Liver (tissue), 9 donors: Measurements from ENCODE around the gene NEK10. TPM values are rescaled to one million over a fixed set of nuclear protein-coding genes. Genes with fewer than 3 reads are reported as not detected.

Experiments
- DNase-seq: peaks from one replicate; pipeline ENCODE4 v3.0.0-alpha.2; 2017; ENCODE audit warnings: low spot score
- H3K27ac ChIP-seq, 2 donors: one replicate each; pipeline ENCODE4 v1.7.0; 2013; ENCODE audit warnings: inconsistent platforms in 2 of 2, low read length in 2 of 2, control low read depth in 1 of 2, low read depth in 1 of 2, mild to moderate bottlenecking in 1 of 2
- H3K27me3 ChIP-seq, 4 donors: one replicate each; pipeline versions ENCODE4 v1.6.1 to v1.7.0; 2013; ENCODE audit warnings: low read length in 3 of 4, inconsistent platforms in 1 of 4, mild to moderate bottlenecking in 1 of 4, moderate library complexity in 1 of 4; ENCODE audit not compliant: control insufficient read depth in 4 of 4, insufficient read depth in 4 of 4
- H3K36me3 ChIP-seq, 4 donors: one replicate each; pipeline versions ENCODE4 v1.6.1 to v1.7.0; 2013; ENCODE audit warnings: low read length in 3 of 4, mild to moderate bottlenecking in 3 of 4, low read depth in 1 of 4, moderate library complexity in 1 of 4; ENCODE audit not compliant: control insufficient read depth in 4 of 4, insufficient read depth in 3 of 4
- H3K4me1 ChIP-seq, 4 donors: one replicate each; pipeline versions ENCODE4 v1.6.1 to v1.7.0; 2013; ENCODE audit warnings: low read length in 3 of 4, mild to moderate bottlenecking in 3 of 4, moderate library complexity in 1 of 4; ENCODE audit not compliant: control insufficient read depth in 4 of 4, insufficient read depth in 4 of 4
- H3K4me3 ChIP-seq, 3 donors: one replicate each; pipeline versions ENCODE4 v1.6.1 to v1.7.0; 2013; ENCODE audit warnings: low read length in 3 of 3, control low read depth in 1 of 3, low read depth in 1 of 3, mild to moderate bottlenecking in 1 of 3
- H3K9ac ChIP-seq, 2 donors: one replicate each; pipeline ENCODE4 v1.7.0; 2013; ENCODE audit warnings: low read length in 2 of 2, mild to moderate bottlenecking in 2 of 2, moderate library complexity in 2 of 2, control low read depth in 1 of 2, low read depth in 1 of 2
- H3K9me3 ChIP-seq, 4 donors: one replicate each; pipeline versions ENCODE4 v1.6.1 to v1.7.0; 2013; ENCODE audit warnings: low read length in 3 of 4; ENCODE audit not compliant: control insufficient read depth in 4 of 4
- EGR1 ChIP-seq, 2 donors: IDR thresholded peaks; 2 replicates each; pipeline ENCODE4 v1.6.1; 2016 to 2018; ENCODE audit warnings: antibody characterized with exemption in 2 of 2, low read depth in 2 of 2
- FOXA1 ChIP-seq: IDR thresholded peaks from 2 replicates; pipeline ENCODE4 v1.6.1; 2016; ENCODE audit warnings: antibody characterized with exemption
- FOXA2 ChIP-seq: IDR thresholded peaks from 2 replicates; pipeline ENCODE4 v1.6.1; 2016; ENCODE audit warnings: antibody characterized with exemption
- GABPA ChIP-seq, 2 donors: IDR thresholded peaks in 1 of 2; conservative IDR thresholded peaks in 1 of 2; 2 replicates each; pipeline ENCODE4 v1.6.1; 2016; ENCODE audit warnings: antibody characterized with exemption in 2 of 2, mild to moderate bottlenecking in 1 of 2, moderate library complexity in 1 of 2
- HNF4A ChIP-seq, 2 donors: conservative IDR thresholded peaks; 2 replicates each; pipeline ENCODE4 v1.6.1; 2016; ENCODE audit warnings: antibody characterized with exemption in 2 of 2, mild to moderate bottlenecking in 2 of 2
- HNF4G ChIP-seq: IDR thresholded peaks from 2 replicates; pipeline ENCODE4 v1.6.1; 2016; ENCODE audit warnings: antibody characterized with exemption
- JUND ChIP-seq, 2 donors: IDR thresholded peaks; 2 replicates each; pipeline ENCODE4 v1.6.1; 2016; ENCODE audit warnings: antibody characterized with exemption in 2 of 2
- NR2F2 ChIP-seq: IDR thresholded peaks from 2 replicates; pipeline ENCODE4 v1.6.1; 2016; ENCODE audit warnings: antibody characterized with exemption
- RAD21 ChIP-seq, 2 donors: IDR thresholded peaks; 2 replicates each; pipeline ENCODE4 v1.6.1; 2016; ENCODE audit warnings: antibody characterized with exemption in 2 of 2, mild to moderate bottlenecking in 2 of 2
- RXRA ChIP-seq, 2 donors: IDR thresholded peaks; 2 replicates each; pipeline ENCODE4 v1.6.1; 2017 to 2018; ENCODE audit warnings: antibody characterized with exemption in 2 of 2, mild to moderate bottlenecking in 1 of 2
- SP1 ChIP-seq: IDR thresholded peaks from 2 replicates; pipeline ENCODE4 v1.6.1; 2018; ENCODE audit warnings: antibody characterized with exemption, mild to moderate bottlenecking
- TAF1 ChIP-seq: conservative IDR thresholded peaks from 2 replicates; pipeline ENCODE4 v1.6.1; 2016; ENCODE audit warnings: antibody characterized with exemption, mild to moderate bottlenecking
- YY1 ChIP-seq: IDR thresholded peaks from 2 replicates; pipeline ENCODE4 v1.6.1; 2016; ENCODE audit warnings: antibody characterized with exemption, mild to moderate bottlenecking
- WGBS: extraction: QIAGEN DNeasy Blood & Tissue Kit; methylation state at CpG from one replicate; pipeline ENCODE4 v1.1.7; 2013; 5-methylcytosine and 5-hydroxymethylcytosine counted together
- polyA plus RNA-seq, 2 donors: library from polyadenylated mRNA; stranded (reverse) in 1 of 2; unstranded in 1 of 2; fragments of 200-250 nt in 1 of 2; fragments of >200 nt in 1 of 2; fragmentation: Nextera tagmentation in 1 of 2; extraction: Ambion mirVana in 1 of 2; gene quantifications; one replicate each; pipeline versions ENCODE4 v1.2.1 to v1.2.3, GENCODE V29; 2013 to 2015
- total RNA-seq, 2 donors: library from RNA; depleted of rRNA; stranded (reverse); fragments of >200 nt; gene quantifications; one replicate each; pipeline ENCODE4 v1.2.3, GENCODE V29; 2014
- TF ChIP-seq, protein P1 (sequence below): fragments of 150-350 bp; IDR thresholded peaks from 2 replicates; pipeline ENCODE4 v1.5.1; 2017; ENCODE audit warnings: improper control_type of control experiment, low read depth, low read length; ENCODE audit not compliant: missing input control
- TF ChIP-seq, protein P2 (sequence below): IDR thresholded peaks from 2 replicates; pipeline ENCODE4 v1.6.1; 2016; ENCODE audit warnings: antibody characterized with exemption, mild to moderate bottlenecking
- TF ChIP-seq, protein P3 (sequence below): IDR thresholded peaks from 2 replicates; pipeline ENCODE4 v1.6.1; 2016; ENCODE audit warnings: antibody characterized with exemption
- TF ChIP-seq, protein P4 (sequence below): IDR thresholded peaks from 2 replicates; pipeline ENCODE4 v1.6.1; 2016; ENCODE audit warnings: antibody characterized with exemption
- TF ChIP-seq, protein P5 (sequence below): IDR thresholded peaks from 2 replicates; pipeline ENCODE4 v1.6.1; 2016; ENCODE audit warnings: antibody characterized with exemption
- donor health status: healthy.
- donor health status: healthy.
- donor health status: healthy.
- donor health status: healthy.
- donor health status: healthy.

Gene NEK10
- total and polyA plus RNA-seq, 4 donors: 0.23 to 2.1 (median 0.70) TPM; not detected in 1

DNA sequence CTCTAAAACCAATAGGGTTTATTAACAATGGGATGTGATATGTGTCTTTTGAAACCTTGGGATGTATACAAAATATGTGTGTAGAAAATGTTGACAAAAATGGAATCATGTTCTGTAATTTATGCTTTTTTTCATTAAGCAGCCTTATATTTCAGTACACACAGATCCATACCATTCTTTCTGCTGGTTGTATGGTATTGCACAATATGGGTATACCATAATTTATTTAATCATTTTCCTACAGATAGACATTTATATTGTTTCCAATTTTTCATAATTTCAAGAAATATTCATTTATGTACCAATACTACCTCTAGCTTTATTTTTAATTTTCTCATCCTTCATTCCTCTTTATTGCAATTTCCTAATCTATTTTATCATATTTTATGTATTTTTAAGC lies 83.5 kb downstream of the NEK10 start:
- Histone ChIP-seq H3K27ac (no peak overlapping the region), H3K9ac (no peak overlapping the region), H3K4me3 (no peak overlapping the region), H3K36me3 (peaks cover 0 to 2% (median 0%) of the 10 kb centered on the region in 4 donors), H3K4me1 (no peaks in the 10 kb centered on the region), H3K27me3 (no peaks in the 10 kb centered on the region), H3K9me3 (no peaks in the 10 kb centered on the region)
- no peak for DNase-seq
- no peak for TF ChIP-seq JUND (IDR thresholded peaks at IDR 0.05)
- no peak for TF ChIP-seq RAD21 (IDR thresholded peaks at IDR 0.05)
- TF ChIP-seq, protein P1, sequence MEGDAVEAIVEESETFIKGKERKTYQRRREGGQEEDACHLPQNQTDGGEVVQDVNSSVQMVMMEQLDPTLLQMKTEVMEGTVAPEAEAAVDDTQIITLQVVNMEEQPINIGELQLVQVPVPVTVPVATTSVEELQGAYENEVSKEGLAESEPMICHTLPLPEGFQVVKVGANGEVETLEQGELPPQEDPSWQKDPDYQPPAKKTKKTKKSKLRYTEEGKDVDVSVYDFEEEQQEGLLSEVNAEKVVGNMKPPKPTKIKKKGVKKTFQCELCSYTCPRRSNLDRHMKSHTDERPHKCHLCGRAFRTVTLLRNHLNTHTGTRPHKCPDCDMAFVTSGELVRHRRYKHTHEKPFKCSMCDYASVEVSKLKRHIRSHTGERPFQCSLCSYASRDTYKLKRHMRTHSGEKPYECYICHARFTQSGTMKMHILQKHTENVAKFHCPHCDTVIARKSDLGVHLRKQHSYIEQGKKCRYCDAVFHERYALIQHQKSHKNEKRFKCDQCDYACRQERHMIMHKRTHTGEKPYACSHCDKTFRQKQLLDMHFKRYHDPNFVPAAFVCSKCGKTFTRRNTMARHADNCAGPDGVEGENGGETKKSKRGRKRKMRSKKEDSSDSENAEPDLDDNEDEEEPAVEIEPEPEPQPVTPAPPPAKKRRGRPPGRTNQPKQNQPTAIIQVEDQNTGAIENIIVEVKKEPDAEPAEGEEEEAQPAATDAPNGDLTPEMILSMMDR: no peak
- TF ChIP-seq HNF4A (conservative IDR thresholded peaks at IDR 0.05): no peak
- TF ChIP-seq EGR1 (IDR thresholded peaks at IDR 0.05; ENCODE audit: low read depth in 2 of 2): no peak
- no peak for TF ChIP-seq NR2F2
- TF ChIP-seq YY1: no peak
- no peak for TF ChIP-seq FOXA1
- no peak for TF ChIP-seq SP1
- TF ChIP-seq FOXA2: no peak
- no peak for TF ChIP-seq GABPA (IDR thresholded peaks at IDR 0.05 in 1 of 2, conservative IDR thresholded peaks at IDR 0.05 in 1 of 2)
- TF ChIP-seq HNF4G: no peak
- TF ChIP-seq, protein P2, sequence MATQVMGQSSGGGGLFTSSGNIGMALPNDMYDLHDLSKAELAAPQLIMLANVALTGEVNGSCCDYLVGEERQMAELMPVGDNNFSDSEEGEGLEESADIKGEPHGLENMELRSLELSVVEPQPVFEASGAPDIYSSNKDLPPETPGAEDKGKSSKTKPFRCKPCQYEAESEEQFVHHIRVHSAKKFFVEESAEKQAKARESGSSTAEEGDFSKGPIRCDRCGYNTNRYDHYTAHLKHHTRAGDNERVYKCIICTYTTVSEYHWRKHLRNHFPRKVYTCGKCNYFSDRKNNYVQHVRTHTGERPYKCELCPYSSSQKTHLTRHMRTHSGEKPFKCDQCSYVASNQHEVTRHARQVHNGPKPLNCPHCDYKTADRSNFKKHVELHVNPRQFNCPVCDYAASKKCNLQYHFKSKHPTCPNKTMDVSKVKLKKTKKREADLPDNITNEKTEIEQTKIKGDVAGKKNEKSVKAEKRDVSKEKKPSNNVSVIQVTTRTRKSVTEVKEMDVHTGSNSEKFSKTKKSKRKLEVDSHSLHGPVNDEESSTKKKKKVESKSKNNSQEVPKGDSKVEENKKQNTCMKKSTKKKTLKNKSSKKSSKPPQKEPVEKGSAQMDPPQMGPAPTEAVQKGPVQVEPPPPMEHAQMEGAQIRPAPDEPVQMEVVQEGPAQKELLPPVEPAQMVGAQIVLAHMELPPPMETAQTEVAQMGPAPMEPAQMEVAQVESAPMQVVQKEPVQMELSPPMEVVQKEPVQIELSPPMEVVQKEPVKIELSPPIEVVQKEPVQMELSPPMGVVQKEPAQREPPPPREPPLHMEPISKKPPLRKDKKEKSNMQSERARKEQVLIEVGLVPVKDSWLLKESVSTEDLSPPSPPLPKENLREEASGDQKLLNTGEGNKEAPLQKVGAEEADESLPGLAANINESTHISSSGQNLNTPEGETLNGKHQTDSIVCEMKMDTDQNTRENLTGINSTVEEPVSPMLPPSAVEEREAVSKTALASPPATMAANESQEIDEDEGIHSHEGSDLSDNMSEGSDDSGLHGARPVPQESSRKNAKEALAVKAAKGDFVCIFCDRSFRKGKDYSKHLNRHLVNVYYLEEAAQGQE: no peak
- TF ChIP-seq RXRA (IDR thresholded peaks at IDR 0.05): no peak
- no peak for TF ChIP-seq TAF1
- TF ChIP-seq, protein P3, sequence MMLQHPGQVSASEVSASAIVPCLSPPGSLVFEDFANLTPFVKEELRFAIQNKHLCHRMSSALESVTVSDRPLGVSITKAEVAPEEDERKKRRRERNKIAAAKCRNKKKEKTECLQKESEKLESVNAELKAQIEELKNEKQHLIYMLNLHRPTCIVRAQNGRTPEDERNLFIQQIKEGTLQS: no peak

DNA sequence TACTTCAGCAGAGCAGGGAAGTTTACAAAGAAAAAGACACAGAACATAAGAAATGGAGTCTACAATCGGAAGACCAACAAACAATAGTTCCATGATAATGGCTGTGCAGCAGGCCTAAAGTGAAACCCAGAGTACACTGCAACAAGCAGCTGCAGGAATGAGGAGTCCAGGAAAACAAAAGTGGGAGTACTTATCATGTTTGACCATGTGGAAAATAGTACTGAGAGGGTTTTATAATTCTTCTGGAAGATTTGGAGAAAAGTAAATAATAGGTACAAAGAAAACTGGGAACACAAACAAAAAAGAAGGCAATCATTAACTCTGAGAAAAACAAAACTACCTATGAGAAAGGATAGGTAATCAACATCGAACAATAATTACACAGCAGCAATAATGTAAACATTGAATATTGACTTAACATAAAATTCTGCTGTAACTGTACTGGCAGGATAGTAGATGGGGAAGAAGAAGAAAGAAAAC lies 87.5 kb downstream of the NEK10 start:
- H3K27me3 ChIP-seq: no peaks in the 10 kb centered on the region
- peaks cover 0 to 15% (median 6%) of the 10 kb centered on the region in 4 donors for H3K4me1 ChIP-seq
- H3K9me3 ChIP-seq: no peaks in the 10 kb centered on the region
- no peaks in the 10 kb centered on the region for H3K36me3 ChIP-seq
- H3K9ac ChIP-seq: no peak overlapping the region
- H3K27ac ChIP-seq: no peak overlapping the region
- no peak overlapping the region for H3K4me3 ChIP-seq
- WGBS: 54% methylated on average over 2 of the region's 2 CpGs
- no peak for DNase-seq
- TF ChIP-seq TAF1: no peak
- TF ChIP-seq FOXA1: no peak
- peak; percentile 30 for TF ChIP-seq FOXA2
- TF ChIP-seq, protein P4, sequence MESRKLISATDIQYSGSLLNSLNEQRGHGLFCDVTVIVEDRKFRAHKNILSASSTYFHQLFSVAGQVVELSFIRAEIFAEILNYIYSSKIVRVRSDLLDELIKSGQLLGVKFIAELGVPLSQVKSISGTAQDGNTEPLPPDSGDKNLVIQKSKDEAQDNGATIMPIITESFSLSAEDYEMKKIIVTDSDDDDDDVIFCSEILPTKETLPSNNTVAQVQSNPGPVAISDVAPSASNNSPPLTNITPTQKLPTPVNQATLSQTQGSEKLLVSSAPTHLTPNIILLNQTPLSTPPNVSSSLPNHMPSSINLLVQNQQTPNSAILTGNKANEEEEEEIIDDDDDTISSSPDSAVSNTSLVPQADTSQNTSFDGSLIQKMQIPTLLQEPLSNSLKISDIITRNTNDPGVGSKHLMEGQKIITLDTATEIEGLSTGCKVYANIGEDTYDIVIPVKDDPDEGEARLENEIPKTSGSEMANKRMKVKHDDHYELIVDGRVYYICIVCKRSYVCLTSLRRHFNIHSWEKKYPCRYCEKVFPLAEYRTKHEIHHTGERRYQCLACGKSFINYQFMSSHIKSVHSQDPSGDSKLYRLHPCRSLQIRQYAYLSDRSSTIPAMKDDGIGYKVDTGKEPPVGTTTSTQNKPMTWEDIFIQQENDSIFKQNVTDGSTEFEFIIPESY: no peak
- TF ChIP-seq HNF4G: no peak
- TF ChIP-seq HNF4A (conservative IDR thresholded peaks at IDR 0.05): peak in 1 of 2 donors; percentile 41
- TF ChIP-seq, protein P5, sequence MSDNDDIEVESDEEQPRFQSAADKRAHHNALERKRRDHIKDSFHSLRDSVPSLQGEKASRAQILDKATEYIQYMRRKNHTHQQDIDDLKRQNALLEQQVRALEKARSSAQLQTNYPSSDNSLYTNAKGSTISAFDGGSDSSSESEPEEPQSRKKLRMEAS: no peak
- TF ChIP-seq RAD21 (IDR thresholded peaks at IDR 0.05): peak in 1 of 2 donors; percentile 16
- TF ChIP-seq, protein P1: no peak
- TF ChIP-seq, protein P2: no peak
- no peak for TF ChIP-seq JUND (IDR thresholded peaks at IDR 0.05)
- peak; percentile 52 for TF ChIP-seq YY1
- TF ChIP-seq RXRA (IDR thresholded peaks at IDR 0.05): peak in 1 of 2 donors; percentile 17
